ENCODE data around the gene PNPLA3. TPM values are rescaled to one million over a fixed set of nuclear protein-coding genes. Genes with fewer than 3 reads are reported as not detected.

Gene PNPLA3
- total RNA-seq, 1 experiment from 2014 or later, result 4.9 TPM

DNA sequence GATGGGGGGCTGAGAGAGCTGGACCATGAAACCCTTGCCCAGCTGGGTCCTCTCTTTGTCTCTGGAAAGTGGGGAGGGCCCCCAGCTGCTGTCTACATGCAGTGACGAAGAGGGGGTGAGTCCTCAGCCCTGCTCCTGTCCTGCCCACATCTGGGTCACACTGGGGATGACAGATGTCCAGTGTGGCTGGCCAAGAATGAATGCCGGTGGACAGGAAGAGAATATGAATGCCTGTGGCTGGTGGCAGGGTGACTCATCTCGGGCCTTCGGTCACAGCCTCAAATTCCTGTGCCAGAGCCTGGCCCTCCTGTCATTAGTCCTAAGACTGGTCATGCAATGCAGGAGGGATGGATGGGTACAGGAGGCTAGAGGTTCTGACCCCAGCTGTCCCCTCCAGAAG is 2.2 kb upstream of the PNPLA3 start:
- CTCF ChIA-PET, result interaction anchor here (1.9 kb wide), 1 partner anchor 25 kb away, joined by 6 read pairs; no protein-coding TSS in a partner anchor
- intact Hi-C loops (cut with micrococcal nuclease; ENCODE audit: unreplicated experiment) (no loop called here), in situ Hi-C loops (cut with HindIII; ENCODE audit: low pct_unique_long_range_greater_than_20kb, low sequenced_read_pairs) (no loop called here)
- no peaks in the 10 kb centered on the region for H3K9me3 ChIP-seq (ENCODE audit: control insufficient read depth, insufficient read depth, low read depth, low read length)
- peak; percentile 33 for DNase-seq (ENCODE audit: low read depth, low spot score)
- H3K4me3 ChIP-seq (ENCODE audit: low read depth in 2 of 2, low read length in 2 of 2), result no peak overlapping the region
- no peak overlapping the region for H3K27ac ChIP-seq (ENCODE audit: low read length)
- peaks cover 17% of the 10 kb centered on the region for H3K4me1 ChIP-seq (ENCODE audit: control insufficient read depth, insufficient read depth, low read length)
- no TSS peak for BruUV-seq (replicated peaks)
- peak; percentile 75 for ATAC-seq
- no peaks in the 10 kb centered on the region; the same call in 1 of the 2 replicates for H3K36me3 ChIP-seq (ENCODE audit: control insufficient read depth, insufficient read depth, low read length)
- TF ChIP-seq, protein P1, sequence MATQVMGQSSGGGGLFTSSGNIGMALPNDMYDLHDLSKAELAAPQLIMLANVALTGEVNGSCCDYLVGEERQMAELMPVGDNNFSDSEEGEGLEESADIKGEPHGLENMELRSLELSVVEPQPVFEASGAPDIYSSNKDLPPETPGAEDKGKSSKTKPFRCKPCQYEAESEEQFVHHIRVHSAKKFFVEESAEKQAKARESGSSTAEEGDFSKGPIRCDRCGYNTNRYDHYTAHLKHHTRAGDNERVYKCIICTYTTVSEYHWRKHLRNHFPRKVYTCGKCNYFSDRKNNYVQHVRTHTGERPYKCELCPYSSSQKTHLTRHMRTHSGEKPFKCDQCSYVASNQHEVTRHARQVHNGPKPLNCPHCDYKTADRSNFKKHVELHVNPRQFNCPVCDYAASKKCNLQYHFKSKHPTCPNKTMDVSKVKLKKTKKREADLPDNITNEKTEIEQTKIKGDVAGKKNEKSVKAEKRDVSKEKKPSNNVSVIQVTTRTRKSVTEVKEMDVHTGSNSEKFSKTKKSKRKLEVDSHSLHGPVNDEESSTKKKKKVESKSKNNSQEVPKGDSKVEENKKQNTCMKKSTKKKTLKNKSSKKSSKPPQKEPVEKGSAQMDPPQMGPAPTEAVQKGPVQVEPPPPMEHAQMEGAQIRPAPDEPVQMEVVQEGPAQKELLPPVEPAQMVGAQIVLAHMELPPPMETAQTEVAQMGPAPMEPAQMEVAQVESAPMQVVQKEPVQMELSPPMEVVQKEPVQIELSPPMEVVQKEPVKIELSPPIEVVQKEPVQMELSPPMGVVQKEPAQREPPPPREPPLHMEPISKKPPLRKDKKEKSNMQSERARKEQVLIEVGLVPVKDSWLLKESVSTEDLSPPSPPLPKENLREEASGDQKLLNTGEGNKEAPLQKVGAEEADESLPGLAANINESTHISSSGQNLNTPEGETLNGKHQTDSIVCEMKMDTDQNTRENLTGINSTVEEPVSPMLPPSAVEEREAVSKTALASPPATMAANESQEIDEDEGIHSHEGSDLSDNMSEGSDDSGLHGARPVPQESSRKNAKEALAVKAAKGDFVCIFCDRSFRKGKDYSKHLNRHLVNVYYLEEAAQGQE (IDR thresholded peaks at IDR 0.05; ENCODE audit: insufficient read depth in 1 of 2, low read depth in 2 of 2, low read length in 1 of 2), result no peak
- TF ChIP-seq, protein P2, sequence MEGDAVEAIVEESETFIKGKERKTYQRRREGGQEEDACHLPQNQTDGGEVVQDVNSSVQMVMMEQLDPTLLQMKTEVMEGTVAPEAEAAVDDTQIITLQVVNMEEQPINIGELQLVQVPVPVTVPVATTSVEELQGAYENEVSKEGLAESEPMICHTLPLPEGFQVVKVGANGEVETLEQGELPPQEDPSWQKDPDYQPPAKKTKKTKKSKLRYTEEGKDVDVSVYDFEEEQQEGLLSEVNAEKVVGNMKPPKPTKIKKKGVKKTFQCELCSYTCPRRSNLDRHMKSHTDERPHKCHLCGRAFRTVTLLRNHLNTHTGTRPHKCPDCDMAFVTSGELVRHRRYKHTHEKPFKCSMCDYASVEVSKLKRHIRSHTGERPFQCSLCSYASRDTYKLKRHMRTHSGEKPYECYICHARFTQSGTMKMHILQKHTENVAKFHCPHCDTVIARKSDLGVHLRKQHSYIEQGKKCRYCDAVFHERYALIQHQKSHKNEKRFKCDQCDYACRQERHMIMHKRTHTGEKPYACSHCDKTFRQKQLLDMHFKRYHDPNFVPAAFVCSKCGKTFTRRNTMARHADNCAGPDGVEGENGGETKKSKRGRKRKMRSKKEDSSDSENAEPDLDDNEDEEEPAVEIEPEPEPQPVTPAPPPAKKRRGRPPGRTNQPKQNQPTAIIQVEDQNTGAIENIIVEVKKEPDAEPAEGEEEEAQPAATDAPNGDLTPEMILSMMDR (IDR thresholded peaks at IDR 0.05), result no peak
- TF ChIP-seq TCF7L2 (IDR thresholded peaks at IDR 0.05; ENCODE audit: low read depth, low read length), result no peak
- no peak for TF ChIP-seq SIN3A (IDR thresholded peaks at IDR 0.05; ENCODE audit: borderline replicate concordance, insufficient read depth, low read depth, low read length)
- TF ChIP-seq POLR2AphosphoS5 (IDR thresholded peaks at IDR 0.05; ENCODE audit: low read depth, low read length), result no peak
- POLR2A ChIA-PET, result no interaction called here
- H3K27me3 ChIP-seq (ENCODE audit: control insufficient read depth, insufficient read depth, low read length), result no peaks in the 10 kb centered on the region

DNA sequence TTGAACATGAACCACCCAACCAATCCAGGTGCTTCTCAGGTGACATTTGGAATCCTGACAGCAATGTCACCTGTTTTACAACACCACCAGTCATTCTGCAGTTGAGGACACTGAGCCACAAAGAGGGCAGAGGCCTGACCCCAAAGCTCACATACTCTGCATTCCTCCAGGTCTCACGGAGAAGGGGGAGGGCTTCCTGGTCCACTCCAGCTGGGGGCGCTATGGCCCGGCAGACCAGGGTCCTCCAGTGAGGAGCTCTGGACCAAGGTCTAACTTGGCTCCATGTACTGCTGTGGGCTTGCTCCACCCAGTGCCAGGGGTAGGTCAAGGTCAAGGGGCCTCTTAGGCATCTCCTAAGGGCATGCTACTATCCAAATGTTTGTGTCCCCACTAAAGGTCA is 1.5 kb upstream of the PNPLA3 start:
- in situ Hi-C loops (cut with HindIII; ENCODE audit: low pct_unique_long_range_greater_than_20kb, low sequenced_read_pairs) (no loop called here), intact Hi-C loops (cut with micrococcal nuclease; ENCODE audit: unreplicated experiment) (no loop called here)
- POLR2A ChIA-PET, result no interaction called here

More for the DNA sequence above, 1.5 kb upstream of the PNPLA3 start:
- no TSS peak for BruUV-seq (replicated peaks)
- Histone ChIP-seq H3K36me3 (ENCODE audit: control insufficient read depth, insufficient read depth, low read length) (no peaks in the 10 kb centered on the region; the same call in 1 of the 2 replicates), H3K4me3 (ENCODE audit: low read depth in 2 of 2, low read length in 2 of 2) (no peak overlapping the region), H3K27me3 (ENCODE audit: control insufficient read depth, insufficient read depth, low read length) (no peaks in the 10 kb centered on the region), H3K27ac (ENCODE audit: low read length) (0 out of 2 replicates have a peak overlapping the region, but pooled peaks have one; percentile 17), H3K4me1 (ENCODE audit: control insufficient read depth, insufficient read depth, low read length) (peaks cover 17% of the 10 kb centered on the region), H3K9me3 (ENCODE audit: control insufficient read depth, insufficient read depth, low read depth, low read length) (no peaks in the 10 kb centered on the region)
- ATAC-seq, result no peak
- CTCF ChIA-PET, result interaction anchor here (1.9 kb wide), 1 partner anchor 24 kb away, joined by 6 read pairs; no protein-coding TSS in a partner anchor
- TF ChIP-seq POLR2AphosphoS5 (IDR thresholded peaks at IDR 0.05; ENCODE audit: low read depth, low read length) (no peak), TCF7L2 (IDR thresholded peaks at IDR 0.05; ENCODE audit: low read depth, low read length) (no peak), SIN3A (IDR thresholded peaks at IDR 0.05; ENCODE audit: borderline replicate concordance, insufficient read depth, low read depth, low read length) (no peak)
- TF ChIP-seq, protein P1 (IDR thresholded peaks at IDR 0.05; ENCODE audit: insufficient read depth in 1 of 2, low read depth in 2 of 2, low read length in 1 of 2), result no peak
- TF ChIP-seq, protein P2 (IDR thresholded peaks at IDR 0.05), result no peak; the same call in 1 of the 2 replicates
- no peak for DNase-seq (ENCODE audit: low read depth, low spot score)

Data from Panc1 (cell line).